GM12891 (cell line): Measurements from ENCODE around the gene PHRF1.

Experiments
- DNase-seq: peaks from one replicate; pipeline ENCODE4 v3.0.0; 2011; ENCODE audit warnings: low spot score; ENCODE audit not compliant: insufficient read length
- FAIRE-seq: peaks from 2 replicates; lab custom pipeline; 2011; peaks lifted over from hg19 to GRCh38; lab: Jason Lieb, UNC
- PAX5 ChIP-seq: IDR thresholded peaks from 2 replicates; pipeline ENCODE4 v1.6.1; 2011; ENCODE audit warnings: low read length, moderate library complexity, mild to moderate bottlenecking; ENCODE audit not compliant: insufficient read depth, severe bottlenecking
- POLR2A ChIP-seq: IDR thresholded peaks from 2 replicates; pipeline ENCODE4 v1.6.1; 2011; ENCODE audit warnings: low read depth, low read length, control low read depth
- POLR2AphosphoS5 ChIP-seq: IDR thresholded peaks from 2 replicates; pipeline ENCODE4 v1.6.1; 2011; ENCODE audit warnings: low read depth, low read length, control low read depth
- POU2F2 ChIP-seq: IDR thresholded peaks from 2 replicates; pipeline ENCODE4 v1.6.1; 2011; ENCODE audit warnings: low read depth, mild to moderate bottlenecking, control low read depth, low read length, moderate library complexity
- SPI1 ChIP-seq: IDR thresholded peaks from 2 replicates; pipeline ENCODE4 v1.6.1; 2011; ENCODE audit warnings: low read depth, low read length, control low read depth
- TAF1 ChIP-seq: IDR thresholded peaks from 2 replicates; pipeline ENCODE4 v1.6.1; 2011; ENCODE audit warnings: low read depth, low read length, control low read depth

Gene PHRF1

GRCh38 chr11:540583-541432 lies 35.5 kb upstream of the PHRF1 start:
- DNase-seq (no peak), FAIRE-seq (no peak)
- TF ChIP-seq SPI1 (no peak), POLR2AphosphoS5 (no peak), TAF1 (no peak), POU2F2 (no peak), PAX5 (no peak), POLR2A (no peak)

- DNase-seq (no peak), FAIRE-seq (no peak)
- TF ChIP-seq POLR2A (no peak), PAX5 (no peak), SPI1 (no peak), POLR2AphosphoS5 (no peak), POU2F2 (no peak), TAF1 (no peak)
Observed at GRCh38 chr11:541433-541885, 34.8 kb upstream of the PHRF1 start.

GRCh38 chr11:544817-545166 lies 31.5 kb upstream of the PHRF1 start:
- no peak for TF ChIP-seq TAF1
- TF ChIP-seq SPI1, result no peak
- no peak for TF ChIP-seq POLR2AphosphoS5
- FAIRE-seq, result no peak
- no peak for DNase-seq

- FAIRE-seq, result no peak
- TF ChIP-seq POLR2AphosphoS5, result no peak
- no peak for TF ChIP-seq POLR2A
- no peak for TF ChIP-seq PAX5
- no peak for DNase-seq
Observed at GRCh38 chr11:545171-545570, 31.1 kb upstream of the PHRF1 start.

- TF ChIP-seq POU2F2, result no peak
- TF ChIP-seq PAX5, result no peak
- TF ChIP-seq TAF1, result no peak
- no peak for TF ChIP-seq POLR2AphosphoS5
- TF ChIP-seq POLR2A, result no peak
- TF ChIP-seq SPI1, result no peak
- FAIRE-seq (no peak), DNase-seq (no peak)
Observed at GRCh38 chr11:548700-549603, 27.3 kb upstream of the PHRF1 start.

GRCh38 chr11:550021-550745 lies 26.1 kb upstream of the PHRF1 start:
- FAIRE-seq (no peak), DNase-seq (no peak)
- TF ChIP-seq POLR2AphosphoS5 (no peak), TAF1 (no peak), SPI1 (no peak), PAX5 (no peak), POLR2A (no peak), POU2F2 (no peak)

- FAIRE-seq, result no peak
- no peak for DNase-seq
- TF ChIP-seq PAX5 (no peak), SPI1 (no peak), POLR2AphosphoS5 (no peak), POLR2A (no peak), TAF1 (no peak), POU2F2 (no peak)
Observed at GRCh38 chr11:550746-551085, 25.6 kb upstream of the PHRF1 start.

- FAIRE-seq (no peak), DNase-seq (no peak)
- TF ChIP-seq PAX5 (no peak), POLR2AphosphoS5 (no peak), POU2F2 (no peak), POLR2A (no peak), TAF1 (no peak), SPI1 (no peak)
Observed at GRCh38 chr11:551131-551530, 25.1 kb upstream of the PHRF1 start.

- no peak for TF ChIP-seq POU2F2
- no peak for TF ChIP-seq POLR2A
- no peak for TF ChIP-seq PAX5
- no peak for TF ChIP-seq SPI1
- no peak for TF ChIP-seq TAF1
- no peak for TF ChIP-seq POLR2AphosphoS5
- DNase-seq, result no peak
- no peak for FAIRE-seq
Observed at GRCh38 chr11:551596-551995, 24.7 kb upstream of the PHRF1 start.
